Raji (cell line): ENCODE data around the gene ZEB1.

Experiments
- POLR2A ChIP-seq: IDR thresholded peaks from 2 replicates; pipeline ENCODE4 v1.6.1; 2011; ENCODE audit warnings: low read depth, low read length, control low read depth; ENCODE audit not compliant: insufficient read depth

ZEB1 gene

GRCh38 chr10:31578181-31578852, 259.3 kb downstream of the ZEB1 start:
- no peak for TF ChIP-seq POLR2A

- no peak for TF ChIP-seq POLR2A
Observed at GRCh38 chr10:31578951-31579350, 259.9 kb downstream of the ZEB1 start.
